ENCODE measurements around the gene PFKFB3.

DNA sequence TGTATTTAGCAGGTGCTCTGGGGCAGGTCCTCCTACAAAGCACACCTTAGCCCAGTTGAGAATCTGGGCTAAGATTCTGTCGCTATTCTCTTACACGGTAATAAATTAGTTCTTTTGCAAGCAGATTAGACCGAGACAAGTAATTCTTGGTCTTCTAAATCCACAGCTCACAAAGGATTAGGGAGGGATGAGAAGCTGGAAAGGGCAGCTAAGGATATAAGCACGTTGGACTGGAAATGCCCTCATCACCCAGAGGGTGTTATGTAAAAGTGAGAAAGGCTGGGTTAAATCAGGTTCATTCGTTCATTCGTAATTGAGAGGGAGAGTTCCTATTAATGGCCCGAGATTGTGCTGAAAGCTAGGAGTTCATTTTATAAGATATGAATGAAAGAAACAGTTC is 41.8 kb downstream of the PFKFB3 start:
- TF ChIP-seq, protein P1, sequence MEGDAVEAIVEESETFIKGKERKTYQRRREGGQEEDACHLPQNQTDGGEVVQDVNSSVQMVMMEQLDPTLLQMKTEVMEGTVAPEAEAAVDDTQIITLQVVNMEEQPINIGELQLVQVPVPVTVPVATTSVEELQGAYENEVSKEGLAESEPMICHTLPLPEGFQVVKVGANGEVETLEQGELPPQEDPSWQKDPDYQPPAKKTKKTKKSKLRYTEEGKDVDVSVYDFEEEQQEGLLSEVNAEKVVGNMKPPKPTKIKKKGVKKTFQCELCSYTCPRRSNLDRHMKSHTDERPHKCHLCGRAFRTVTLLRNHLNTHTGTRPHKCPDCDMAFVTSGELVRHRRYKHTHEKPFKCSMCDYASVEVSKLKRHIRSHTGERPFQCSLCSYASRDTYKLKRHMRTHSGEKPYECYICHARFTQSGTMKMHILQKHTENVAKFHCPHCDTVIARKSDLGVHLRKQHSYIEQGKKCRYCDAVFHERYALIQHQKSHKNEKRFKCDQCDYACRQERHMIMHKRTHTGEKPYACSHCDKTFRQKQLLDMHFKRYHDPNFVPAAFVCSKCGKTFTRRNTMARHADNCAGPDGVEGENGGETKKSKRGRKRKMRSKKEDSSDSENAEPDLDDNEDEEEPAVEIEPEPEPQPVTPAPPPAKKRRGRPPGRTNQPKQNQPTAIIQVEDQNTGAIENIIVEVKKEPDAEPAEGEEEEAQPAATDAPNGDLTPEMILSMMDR (IDR thresholded peaks at IDR 0.05), result no peak
- TF ChIP-seq EP300 (IDR thresholded peaks at IDR 0.05), result no peak

Measured in sigmoid colon (tissue), 4 donors.